ENCODE measurements around the gene SLC35D3. TPM values are rescaled to one million over a fixed set of nuclear protein-coding genes. Genes with fewer than 3 reads are reported as not detected.
"Not testable (repeated sequence)": the region's sequence is repeated elsewhere in the genome, so short reads cannot be mapped to it uniquely, and the experiment has no call there.

The SLC35D3 gene
- total and polyA plus RNA-seq, 7 donors = 0.16 to 1.4 (median 0.95) TPM; not detected in 2

DNA sequence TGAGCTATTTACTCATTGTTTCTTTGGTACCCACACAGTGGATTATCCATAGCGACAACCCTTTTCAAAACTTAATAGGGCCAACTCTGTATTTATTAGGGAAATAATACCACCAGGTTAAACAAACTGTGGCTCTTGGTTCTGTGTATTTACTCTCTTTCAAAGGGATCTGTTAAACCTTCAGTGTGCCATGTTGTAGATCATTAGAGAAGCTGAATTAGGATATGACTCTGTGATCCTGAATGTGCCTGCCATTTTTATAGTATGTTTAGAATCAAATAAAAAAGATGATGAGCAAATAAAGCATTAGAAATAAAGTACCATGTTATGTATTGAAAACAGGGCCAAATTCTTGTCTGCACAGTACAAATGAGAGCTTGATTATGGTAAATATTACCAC lies 25.0 kb upstream of the SLC35D3 start:
- DNase-seq = no peak
- Histone ChIP-seq H3K4me1 (no peaks in the 10 kb centered on the region), H3K27me3 (no peaks in the 10 kb centered on the region), H3K27ac (no peak overlapping the region), H3K9me3 (no peaks in the 10 kb centered on the region), H3K4me3 (no peak overlapping the region), H3K36me3 (peaks cover 0 to 31% (median 2%) of the 10 kb centered on the region in 4 donors)
- intact Hi-C loops (cut with DNase I) = no loop called here
- 88 to 95% methylated on average over 1 of the region's 1 CpG for WGBS, 2 donors
- TF ChIP-seq EP300 (IDR thresholded peaks at IDR 0.05) = no peak
- TF ChIP-seq, protein P1, sequence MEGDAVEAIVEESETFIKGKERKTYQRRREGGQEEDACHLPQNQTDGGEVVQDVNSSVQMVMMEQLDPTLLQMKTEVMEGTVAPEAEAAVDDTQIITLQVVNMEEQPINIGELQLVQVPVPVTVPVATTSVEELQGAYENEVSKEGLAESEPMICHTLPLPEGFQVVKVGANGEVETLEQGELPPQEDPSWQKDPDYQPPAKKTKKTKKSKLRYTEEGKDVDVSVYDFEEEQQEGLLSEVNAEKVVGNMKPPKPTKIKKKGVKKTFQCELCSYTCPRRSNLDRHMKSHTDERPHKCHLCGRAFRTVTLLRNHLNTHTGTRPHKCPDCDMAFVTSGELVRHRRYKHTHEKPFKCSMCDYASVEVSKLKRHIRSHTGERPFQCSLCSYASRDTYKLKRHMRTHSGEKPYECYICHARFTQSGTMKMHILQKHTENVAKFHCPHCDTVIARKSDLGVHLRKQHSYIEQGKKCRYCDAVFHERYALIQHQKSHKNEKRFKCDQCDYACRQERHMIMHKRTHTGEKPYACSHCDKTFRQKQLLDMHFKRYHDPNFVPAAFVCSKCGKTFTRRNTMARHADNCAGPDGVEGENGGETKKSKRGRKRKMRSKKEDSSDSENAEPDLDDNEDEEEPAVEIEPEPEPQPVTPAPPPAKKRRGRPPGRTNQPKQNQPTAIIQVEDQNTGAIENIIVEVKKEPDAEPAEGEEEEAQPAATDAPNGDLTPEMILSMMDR (IDR thresholded peaks at IDR 0.05) = no peak
- TF ChIP-seq POLR2A (IDR thresholded peaks at IDR 0.05) = no peak
- no peak for TF ChIP-seq POLR2AphosphoS5 (IDR thresholded peaks at IDR 0.05)

DNA sequence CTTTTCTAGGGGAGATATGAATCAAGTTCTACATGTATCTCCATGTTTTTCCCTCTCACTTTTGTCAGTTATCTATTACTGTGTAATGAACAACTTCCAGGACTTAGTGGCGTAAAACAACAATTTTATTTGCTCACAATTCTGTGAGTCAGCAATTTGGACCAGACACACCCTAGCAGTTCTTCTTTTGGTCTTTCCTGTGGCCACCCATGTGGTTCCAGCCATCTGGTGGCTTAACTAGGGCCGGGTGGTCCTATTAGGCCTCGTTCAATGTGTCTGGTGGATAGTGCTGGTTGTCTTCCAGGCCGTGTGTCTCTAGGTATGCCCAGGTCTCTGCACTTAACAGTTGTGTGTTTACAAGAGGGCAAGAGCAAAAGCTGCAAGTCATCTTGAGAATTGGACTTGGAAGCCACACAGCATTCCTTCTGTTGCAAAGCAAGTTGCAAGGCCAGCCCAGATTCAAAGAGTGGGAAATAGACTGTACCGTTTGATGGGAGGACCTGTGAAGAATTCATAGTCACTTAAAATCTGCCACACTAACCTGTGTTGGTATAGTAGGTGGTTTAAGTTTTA lies 20.8 kb upstream of the SLC35D3 start:
- no peaks in the 10 kb centered on the region for H3K9me3 ChIP-seq

DNA sequence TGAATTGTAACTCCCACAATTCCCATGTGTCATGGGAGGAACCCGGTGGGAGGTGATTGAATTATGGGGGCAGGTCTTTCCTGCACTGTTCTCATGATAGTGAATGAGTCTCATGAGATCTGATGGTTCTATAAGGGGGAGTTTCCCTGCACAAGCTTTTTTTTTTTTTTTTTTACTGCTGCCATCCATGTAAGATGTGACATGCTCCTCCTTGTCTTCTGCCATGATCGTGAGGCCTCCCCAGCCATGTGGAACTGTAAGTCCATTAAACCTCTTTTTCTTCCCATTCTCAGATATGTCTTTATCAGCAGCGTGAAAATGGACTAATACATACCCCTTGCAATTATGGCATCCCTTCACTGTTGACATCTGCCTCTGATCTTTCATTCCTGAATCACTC lies 17.6 kb upstream of the SLC35D3 start:
- WGBS, 2 donors = 96 to 97% methylated on average over 3 of the region's 3 CpGs
- H3K4me3 ChIP-seq; DNase-seq; H3K27ac ChIP-seq; H3K9me3 ChIP-seq; H3K4me1 ChIP-seq; intact Hi-C loops (cut with DNase I); H3K27me3 ChIP-seq: not testable (repeated sequence)
- H3K36me3 ChIP-seq = peaks cover 0 to 18% (median 0%) of the 10 kb centered on the region in 4 donors

More for the DNA sequence above, 20.8 kb upstream of the SLC35D3 start:
- WGBS, 2 donors = 89 to 91% methylated on average over 5 of the region's 5 CpGs
- no peaks in the 10 kb centered on the region for H3K4me1 ChIP-seq
- TF ChIP-seq, protein P1 (IDR thresholded peaks at IDR 0.05) = no peak
- no peak for TF ChIP-seq POLR2AphosphoS5 (IDR thresholded peaks at IDR 0.05)
- TF ChIP-seq POLR2A (IDR thresholded peaks at IDR 0.05) = no peak
- no peak for TF ChIP-seq EP300 (IDR thresholded peaks at IDR 0.05)
- intact Hi-C loops (cut with DNase I) = no loop called here
- peaks cover 0 to 31% (median 2%) of the 10 kb centered on the region in 4 donors for H3K36me3 ChIP-seq
- no peaks in the 10 kb centered on the region for H3K27me3 ChIP-seq
- H3K4me3 ChIP-seq = no peak overlapping the region
- no peak overlapping the region for H3K27ac ChIP-seq
- DNase-seq = no peak

DNA sequence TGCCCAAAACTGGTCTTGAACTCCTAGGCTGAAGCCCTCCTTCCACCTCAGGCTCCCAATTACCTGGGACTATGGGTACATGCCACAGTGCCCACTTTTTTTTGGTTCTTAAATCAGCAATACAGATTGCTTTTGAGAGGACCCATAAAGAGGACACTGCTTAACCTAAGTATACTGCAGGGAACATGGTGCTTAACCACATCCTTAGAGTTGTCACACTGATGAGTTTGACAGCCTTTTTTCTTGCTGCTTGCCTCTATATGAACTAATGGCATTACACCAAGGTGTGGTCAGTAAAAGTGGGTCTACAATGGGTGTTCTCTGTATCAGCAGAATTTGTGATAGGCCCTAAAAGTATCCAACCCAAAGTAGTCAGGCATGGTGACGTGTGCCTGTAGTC lies 7.2 kb upstream of the SLC35D3 start:
- Histone ChIP-seq H3K4me1 (no peaks in the 10 kb centered on the region), H3K36me3 (peaks cover 0 to 8% (median 0%) of the 10 kb centered on the region in 4 donors)

DNA sequence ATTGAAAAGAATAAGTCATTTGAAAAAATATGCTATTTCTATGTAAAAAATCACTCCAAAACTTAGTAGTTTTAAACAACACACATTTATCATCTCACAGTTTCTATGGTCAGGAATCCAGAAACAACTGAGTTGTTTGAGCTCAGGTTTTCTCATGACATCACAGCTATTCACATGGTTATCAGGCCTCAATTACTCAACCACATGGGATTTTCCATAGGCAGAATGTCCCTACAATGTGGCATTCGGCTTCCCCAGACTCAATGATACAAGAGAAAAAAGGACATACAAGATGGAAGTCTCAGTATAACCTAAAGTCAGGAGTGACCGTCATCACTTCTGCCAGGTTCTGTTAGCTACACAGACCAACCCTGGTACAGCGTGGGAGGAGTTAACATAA lies 3.4 kb upstream of the SLC35D3 start:
- peaks cover 35 to 51% (median 45%) of the 10 kb centered on the region in 3 donors for H3K27me3 ChIP-seq
- WGBS, 2 donors = 52 to 89% methylated on average over 3 of the region's 3 CpGs

More for the DNA sequence above, 7.2 kb upstream of the SLC35D3 start:
- 95 to 96% methylated on average over 1 of the region's 1 CpG for WGBS, 2 donors
- intact Hi-C loops (cut with DNase I) = no loop called here
- no peak overlapping the region for H3K27ac ChIP-seq
- TF ChIP-seq, protein P1 (IDR thresholded peaks at IDR 0.05) = no peak
- TF ChIP-seq POLR2AphosphoS5 (IDR thresholded peaks at IDR 0.05) = no peak
- no peak for TF ChIP-seq EP300 (IDR thresholded peaks at IDR 0.05)
- no peak for TF ChIP-seq POLR2A (IDR thresholded peaks at IDR 0.05)
- no peak for DNase-seq
- no peak overlapping the region for H3K4me3 ChIP-seq
- H3K27me3 ChIP-seq = peaks cover 0 to 13% (median 7%) of the 10 kb centered on the region in 3 donors
- no peaks in the 10 kb centered on the region for H3K9me3 ChIP-seq

DNA sequence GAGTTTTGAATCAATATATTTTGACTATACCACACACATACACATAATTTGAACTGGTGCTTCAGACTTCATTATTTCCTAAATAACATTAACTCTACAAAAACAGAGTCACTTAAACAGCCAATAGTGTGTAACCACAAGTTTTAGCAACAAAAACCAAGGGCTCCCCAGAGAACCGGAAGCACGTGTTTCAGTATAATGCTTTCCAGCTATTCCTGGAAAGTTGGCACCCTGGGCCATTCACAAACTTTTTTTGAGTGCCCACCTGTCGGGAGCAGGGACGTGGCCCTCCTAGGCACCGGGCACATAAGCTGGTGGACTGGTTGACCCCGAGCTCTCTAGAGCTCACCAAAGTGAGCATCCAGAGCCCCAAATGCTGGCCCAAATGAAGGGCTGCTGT lies 1.9 kb upstream of the SLC35D3 start:
- no peak for DNase-seq
- H3K4me1 ChIP-seq = peaks cover 0 to 36% (median 35%) of the 10 kb centered on the region in 4 donors
- no peak overlapping the region for H3K27ac ChIP-seq
- peak overlapping the region in 1 of 4 donors; percentile 54 for H3K4me3 ChIP-seq
- no peaks in the 10 kb centered on the region for H3K36me3 ChIP-seq
- intact Hi-C loops (cut with DNase I) = no loop called here
- WGBS, 2 donors = 26 to 29% methylated on average over 6 of the region's 6 CpGs
- no peaks in the 10 kb centered on the region for H3K9me3 ChIP-seq
- TF ChIP-seq, protein P1 (IDR thresholded peaks at IDR 0.05) = no peak
- TF ChIP-seq POLR2AphosphoS5 (IDR thresholded peaks at IDR 0.05) = no peak
- TF ChIP-seq POLR2A (IDR thresholded peaks at IDR 0.05) = no peak
- no peak for TF ChIP-seq EP300 (IDR thresholded peaks at IDR 0.05)
- H3K27me3 ChIP-seq = peaks cover 36 to 63% (median 48%) of the 10 kb centered on the region in 3 donors

More for the DNA sequence above, 3.4 kb upstream of the SLC35D3 start:
- DNase-seq = no peak
- H3K36me3 ChIP-seq = peaks cover 0 to 8% (median 0%) of the 10 kb centered on the region in 4 donors
- no peak overlapping the region for H3K4me3 ChIP-seq
- H3K27ac ChIP-seq = no peak overlapping the region
- peaks cover 0 to 36% (median 35%) of the 10 kb centered on the region in 4 donors for H3K4me1 ChIP-seq
- TF ChIP-seq POLR2AphosphoS5 (IDR thresholded peaks at IDR 0.05) (no peak), POLR2A (IDR thresholded peaks at IDR 0.05) (no peak)
- intact Hi-C loops (cut with DNase I) = no loop called here
- H3K9me3 ChIP-seq = no peaks in the 10 kb centered on the region

Measured in sigmoid colon (tissue), 7 donors.